Measurements from ENCODE around the gene HERC2. TPM values are rescaled to one million over a fixed set of nuclear protein-coding genes. Genes with fewer than 3 reads are reported as not detected.
"Not testable (repeated sequence)": the region's sequence is repeated elsewhere in the genome, so short reads cannot be mapped to it uniquely, and the experiment has no call there.

The HERC2 gene
- total RNA-seq, 1 donor from 2014 or later = 58.5 TPM

DNA sequence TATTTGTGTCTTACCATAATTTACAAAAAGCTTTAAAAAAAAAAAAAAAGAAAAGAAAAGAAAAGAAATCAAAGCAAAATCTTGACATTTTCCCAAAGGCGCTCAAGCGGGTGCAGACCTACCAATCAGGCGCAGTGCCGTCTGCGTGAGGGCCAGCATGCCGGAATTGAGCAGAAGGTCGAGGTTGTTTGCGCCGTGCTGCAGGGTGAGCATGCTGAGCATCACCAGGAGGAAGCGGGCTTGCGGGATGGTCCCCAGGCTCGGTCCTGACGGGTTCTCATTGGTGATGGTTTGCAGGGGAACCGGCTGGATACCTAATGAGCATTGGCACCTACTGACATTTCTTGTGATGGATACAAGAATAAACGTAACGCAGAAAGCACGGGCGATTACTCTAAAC is 93.9 kb downstream of the HERC2 start:
- Mint-ChIP-seq H3K4me1 (ENCODE audit: low read depth) (no peaks in the 10 kb centered on the region), H3K27ac (ENCODE audit: unreplicated experiment) (no peak overlapping the region), H3K27me3 (ENCODE audit: low read depth) (no peaks in the 10 kb centered on the region), H3K36me3 (ENCODE audit: low read depth) (peaks cover 33% of the 10 kb centered on the region), H3K9me3 (ENCODE audit: low read depth) (peaks cover 6% of the 10 kb centered on the region), H3K4me3 (ENCODE audit: unreplicated experiment) (no peak overlapping the region)
- DNase-seq (ENCODE audit: low spot score) = no peak
- TF ChIP-seq, protein P1, sequence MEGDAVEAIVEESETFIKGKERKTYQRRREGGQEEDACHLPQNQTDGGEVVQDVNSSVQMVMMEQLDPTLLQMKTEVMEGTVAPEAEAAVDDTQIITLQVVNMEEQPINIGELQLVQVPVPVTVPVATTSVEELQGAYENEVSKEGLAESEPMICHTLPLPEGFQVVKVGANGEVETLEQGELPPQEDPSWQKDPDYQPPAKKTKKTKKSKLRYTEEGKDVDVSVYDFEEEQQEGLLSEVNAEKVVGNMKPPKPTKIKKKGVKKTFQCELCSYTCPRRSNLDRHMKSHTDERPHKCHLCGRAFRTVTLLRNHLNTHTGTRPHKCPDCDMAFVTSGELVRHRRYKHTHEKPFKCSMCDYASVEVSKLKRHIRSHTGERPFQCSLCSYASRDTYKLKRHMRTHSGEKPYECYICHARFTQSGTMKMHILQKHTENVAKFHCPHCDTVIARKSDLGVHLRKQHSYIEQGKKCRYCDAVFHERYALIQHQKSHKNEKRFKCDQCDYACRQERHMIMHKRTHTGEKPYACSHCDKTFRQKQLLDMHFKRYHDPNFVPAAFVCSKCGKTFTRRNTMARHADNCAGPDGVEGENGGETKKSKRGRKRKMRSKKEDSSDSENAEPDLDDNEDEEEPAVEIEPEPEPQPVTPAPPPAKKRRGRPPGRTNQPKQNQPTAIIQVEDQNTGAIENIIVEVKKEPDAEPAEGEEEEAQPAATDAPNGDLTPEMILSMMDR (IDR thresholded peaks at IDR 0.05) = no peak

DNA sequence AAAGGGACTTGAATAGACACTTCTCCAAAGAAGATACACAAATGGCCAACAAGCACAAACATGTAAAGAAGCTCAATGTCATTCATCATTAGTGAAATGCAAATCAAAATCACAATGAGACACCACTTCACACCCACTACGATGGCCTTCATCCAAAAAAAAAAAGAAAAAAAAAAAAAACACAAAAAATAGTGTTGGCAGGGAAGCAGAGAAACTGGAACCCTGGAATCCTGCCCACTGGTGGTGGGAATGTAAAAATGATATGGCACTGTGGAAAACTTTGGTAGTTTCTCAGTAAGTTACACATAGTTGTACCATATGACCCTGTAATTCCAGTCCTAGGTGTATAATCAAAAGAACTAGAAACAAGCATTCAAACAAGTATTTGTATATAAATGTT is 94.7 kb downstream of the HERC2 start:
- TF ChIP-seq, protein P1 (IDR thresholded peaks at IDR 0.05) = peak; percentile 80
- not testable (repeated sequence) for H3K4me3 Mint-ChIP-seq (ENCODE audit: unreplicated experiment); H3K9me3 Mint-ChIP-seq (ENCODE audit: low read depth); H3K4me1 Mint-ChIP-seq (ENCODE audit: low read depth); DNase-seq (ENCODE audit: low spot score); H3K27me3 Mint-ChIP-seq (ENCODE audit: low read depth)
- H3K27ac Mint-ChIP-seq (ENCODE audit: unreplicated experiment) = peak overlapping the region; percentile 32
- H3K36me3 Mint-ChIP-seq (ENCODE audit: low read depth) = peaks cover 29% of the 10 kb centered on the region

DNA sequence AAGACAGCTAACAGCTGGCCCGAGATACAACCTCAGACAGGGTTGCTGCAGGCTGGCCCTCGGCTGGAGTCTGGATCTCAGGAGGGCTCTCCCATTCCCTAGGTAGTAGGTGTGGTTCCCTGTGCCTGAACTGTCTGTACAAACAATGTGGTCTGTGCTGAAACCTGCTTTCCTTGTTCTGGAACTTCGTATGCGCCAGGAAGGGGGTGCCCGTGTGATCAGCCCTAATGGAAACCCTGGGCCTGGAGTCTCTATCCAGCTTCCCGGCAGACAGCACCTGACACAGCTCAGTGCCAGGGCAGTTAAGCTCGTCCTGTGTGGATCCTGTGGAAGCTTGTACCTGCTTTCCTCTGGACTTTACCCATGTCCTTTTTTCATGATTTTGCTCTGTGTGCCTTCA is 99.4 kb downstream of the HERC2 start:
- not testable (repeated sequence) for H3K4me3 Mint-ChIP-seq (ENCODE audit: unreplicated experiment); DNase-seq (ENCODE audit: low spot score); H3K9me3 Mint-ChIP-seq (ENCODE audit: low read depth); H3K4me1 Mint-ChIP-seq (ENCODE audit: low read depth); H3K27ac Mint-ChIP-seq (ENCODE audit: unreplicated experiment); H3K27me3 Mint-ChIP-seq (ENCODE audit: low read depth)
- H3K36me3 Mint-ChIP-seq (ENCODE audit: low read depth) = peaks cover 32% of the 10 kb centered on the region

- H3K4me1 Mint-ChIP-seq (ENCODE audit: low read depth); DNase-seq (ENCODE audit: low spot score); H3K27me3 Mint-ChIP-seq (ENCODE audit: low read depth); H3K9me3 Mint-ChIP-seq (ENCODE audit: low read depth); H3K27ac Mint-ChIP-seq (ENCODE audit: unreplicated experiment); H3K4me3 Mint-ChIP-seq (ENCODE audit: unreplicated experiment): not testable (repeated sequence)
- peaks cover 30% of the 10 kb centered on the region for H3K36me3 Mint-ChIP-seq (ENCODE audit: low read depth)
Measured at GRCh38 chr15:28221696-28222095, 100.3 kb downstream of the HERC2 start.

- Mint-ChIP-seq H3K4me1 (ENCODE audit: low read depth) (no peaks in the 10 kb centered on the region), H3K9me3 (ENCODE audit: low read depth) (no peaks in the 10 kb centered on the region), H3K27ac (ENCODE audit: unreplicated experiment) (no peak overlapping the region), H3K27me3 (ENCODE audit: low read depth) (no peaks in the 10 kb centered on the region), H3K36me3 (ENCODE audit: low read depth) (peaks cover 18% of the 10 kb centered on the region), H3K4me3 (ENCODE audit: unreplicated experiment) (no peak overlapping the region)
- TF ChIP-seq, protein P1 (IDR thresholded peaks at IDR 0.05) = no peak
- no peak for DNase-seq (ENCODE audit: low spot score)
Measured at GRCh38 chr15:28219116-28219515, 102.9 kb downstream of the HERC2 start.

GRCh38 chr15:28216946-28217546 is 104.9 kb downstream of the HERC2 start:
- H3K9me3 Mint-ChIP-seq (ENCODE audit: low read depth); H3K4me1 Mint-ChIP-seq (ENCODE audit: low read depth); DNase-seq (ENCODE audit: low spot score); H3K27me3 Mint-ChIP-seq (ENCODE audit: low read depth); H3K4me3 Mint-ChIP-seq (ENCODE audit: unreplicated experiment); H3K27ac Mint-ChIP-seq (ENCODE audit: unreplicated experiment): not testable (repeated sequence)
- peaks cover 19% of the 10 kb centered on the region for H3K36me3 Mint-ChIP-seq (ENCODE audit: low read depth)

GRCh38 chr15:28215521-28215920 is 106.5 kb downstream of the HERC2 start:
- DNase-seq (ENCODE audit: low spot score); H3K9me3 Mint-ChIP-seq (ENCODE audit: low read depth); H3K4me1 Mint-ChIP-seq (ENCODE audit: low read depth); H3K4me3 Mint-ChIP-seq (ENCODE audit: unreplicated experiment); H3K27me3 Mint-ChIP-seq (ENCODE audit: low read depth); H3K27ac Mint-ChIP-seq (ENCODE audit: unreplicated experiment): not testable (repeated sequence)
- peaks cover 21% of the 10 kb centered on the region for H3K36me3 Mint-ChIP-seq (ENCODE audit: low read depth)

- H3K27ac Mint-ChIP-seq (ENCODE audit: unreplicated experiment); H3K4me3 Mint-ChIP-seq (ENCODE audit: unreplicated experiment); H3K9me3 Mint-ChIP-seq (ENCODE audit: low read depth); H3K4me1 Mint-ChIP-seq (ENCODE audit: low read depth); H3K27me3 Mint-ChIP-seq (ENCODE audit: low read depth); DNase-seq (ENCODE audit: low spot score): not testable (repeated sequence)
- peaks cover 14% of the 10 kb centered on the region for H3K36me3 Mint-ChIP-seq (ENCODE audit: low read depth)
Measured at GRCh38 chr15:28214006-28214790, 107.8 kb downstream of the HERC2 start.

GRCh38 chr15:28213393-28213792 is 108.6 kb downstream of the HERC2 start:
- peaks cover 14% of the 10 kb centered on the region for H3K36me3 Mint-ChIP-seq (ENCODE audit: low read depth)
- H3K27me3 Mint-ChIP-seq (ENCODE audit: low read depth); H3K4me3 Mint-ChIP-seq (ENCODE audit: unreplicated experiment); H3K4me1 Mint-ChIP-seq (ENCODE audit: low read depth); H3K27ac Mint-ChIP-seq (ENCODE audit: unreplicated experiment); DNase-seq (ENCODE audit: low spot score); H3K9me3 Mint-ChIP-seq (ENCODE audit: low read depth): not testable (repeated sequence)

Measured in chondrocyte (in vitro differentiated cells).